Erythroblast (primary cell): ENCODE measurements around the gene HS6ST1.

Experiments
- GATA1 ChIP-seq: IDR thresholded peaks from 2 replicates; pipeline ENCODE4 v1.6.1; 2011; ENCODE audit warnings: low read depth, mild to moderate bottlenecking, control low read depth, low read length, moderate library complexity
- POLR2A ChIP-seq: IDR thresholded peaks from 2 replicates; pipeline ENCODE4 v1.6.1; 2011; ENCODE audit warnings: mild to moderate bottlenecking, low read length

GRCh38 chr2:128234613-128235012, 84.1 kb downstream of the HS6ST1 start:
- TF ChIP-seq POLR2A (no peak), GATA1 (no peak)
